ENCODE data around the gene AGO4. TPM values are rescaled to one million over a fixed set of nuclear protein-coding genes. Genes with fewer than 3 reads are reported as not detected.
"Not testable (repeated sequence)": the region's sequence is repeated elsewhere in the genome, so short reads cannot be mapped to it uniquely, and the experiment has no call there.

AGO4 gene
- total RNA-seq, 1 experiment from 2014 or later, result 6.1 TPM

GRCh38 chr1:35797380-35797779, 10.4 kb upstream of the AGO4 start:
- Histone ChIP-seq H2AFZ (ENCODE audit: low read depth, low read length, poor library complexity, severe bottlenecking) (no peak overlapping the region), H3K4me3 (replicated peaks in 1 of 2; ENCODE audit: low read depth in 1 of 2, low read length in 2 of 2) (no peak overlapping the region), H3K4me2 (ENCODE audit: low read length) (no peak overlapping the region), H3K27me3 (ENCODE audit: insufficient read depth, low read length) (no peaks in the 10 kb centered on the region), H3K79me2 (ENCODE audit: insufficient read depth, low read length) (no peaks in the 10 kb centered on the region), H3K9me2 (ENCODE audit: insufficient read depth) (no peaks in the 10 kb centered on the region), H4K20me1 (ENCODE audit: insufficient read depth) (no peaks in the 10 kb centered on the region), H3K9ac (ENCODE audit: low read length) (no peak overlapping the region), H3K4me1 (ENCODE audit: control insufficient read depth in 1 of 2, insufficient read depth in 2 of 2, low read length in 2 of 2) (no peaks in the 10 kb centered on the region), H3K27ac (ENCODE audit: low read depth, low read length) (no peak overlapping the region), H3K9me3 (ENCODE audit: control insufficient read depth in 1 of 2, insufficient read depth in 1 of 2, low read depth in 1 of 2, low read length in 2 of 2) (no peaks in the 10 kb centered on the region), H3K36me3 (ENCODE audit: control insufficient read depth in 1 of 2, insufficient read depth in 2 of 2, low read length in 2 of 2) (no peaks in the 10 kb centered on the region)
- ChIA-PET POLR2A (no interaction called here), CTCF (no interaction called here), RAD21 (ENCODE audit: low non-redundant PET in 1 of 2, low total read pairs in 2 of 2, uncharacterized antibody in 2 of 2, unreplicated experiment in 2 of 2) (no interaction called here)
- no TSS peak for BruUV-seq (replicated peaks)
- intact Hi-C loops (cut with micrococcal nuclease), result no loop called here
- TF ChIP-seq ZBTB33 (IDR thresholded peaks at IDR 0.05; ENCODE audit: extremely low read depth, insufficient replicate concordance, low read length) (no peak), TCF7L2 (IDR thresholded peaks at IDR 0.05; ENCODE audit: borderline replicate concordance, extremely low read depth, insufficient read depth, insufficient read length) (no peak), CTCF (IDR thresholded peaks at IDR 0.05 in 2 of 3, conservative IDR thresholded peaks at IDR 0.05 in 1 of 3; ENCODE audit: borderline replicate concordance in 1 of 3, insufficient read depth in 1 of 3, low read depth in 2 of 3, low read length in 2 of 3) (no peak), EZH2phosphoT487 (IDR thresholded peaks at IDR 0.05; ENCODE audit: borderline replicate concordance) (no peak), ELF1 (IDR thresholded peaks at IDR 0.05; ENCODE audit: borderline replicate concordance, low read depth) (no peak)
- ATAC-seq (no peak), DNase-seq (ENCODE audit: low read depth, low spot score) (no peak)

- H3K4me1 ChIP-seq (ENCODE audit: control insufficient read depth in 1 of 2, insufficient read depth in 2 of 2, low read length in 2 of 2); BruUV-seq (replicated peaks); H3K79me2 ChIP-seq (ENCODE audit: insufficient read depth, low read length); H3K9ac ChIP-seq (ENCODE audit: low read length); H4K20me1 ChIP-seq (ENCODE audit: insufficient read depth); POLR2A ChIA-PET; DNase-seq (ENCODE audit: low read depth, low spot score); CTCF ChIA-PET; RAD21 ChIA-PET (ENCODE audit: low non-redundant PET in 1 of 2, low total read pairs in 2 of 2, uncharacterized antibody in 2 of 2, unreplicated experiment in 2 of 2); H3K9me3 ChIP-seq (ENCODE audit: control insufficient read depth in 1 of 2, insufficient read depth in 1 of 2, low read depth in 1 of 2, low read length in 2 of 2); H3K36me3 ChIP-seq (ENCODE audit: control insufficient read depth in 1 of 2, insufficient read depth in 2 of 2, low read length in 2 of 2); H3K9me2 ChIP-seq (ENCODE audit: insufficient read depth); H3K4me2 ChIP-seq (ENCODE audit: low read length); ATAC-seq; H2AFZ ChIP-seq (ENCODE audit: low read depth, low read length, poor library complexity, severe bottlenecking); H3K4me3 ChIP-seq (replicated peaks in 1 of 2; ENCODE audit: low read depth in 1 of 2, low read length in 2 of 2); intact Hi-C loops (cut with micrococcal nuclease); H3K27me3 ChIP-seq (ENCODE audit: insufficient read depth, low read length); H3K27ac ChIP-seq (ENCODE audit: low read depth, low read length): not testable (repeated sequence)
Observed at GRCh38 chr1:35798019-35798418, 9.8 kb upstream of the AGO4 start.

GRCh38 chr1:35800167-35800887, 7.5 kb upstream of the AGO4 start:
- H2AFZ ChIP-seq (ENCODE audit: low read depth, low read length, poor library complexity, severe bottlenecking); DNase-seq (ENCODE audit: low read depth, low spot score); H3K4me3 ChIP-seq (replicated peaks in 1 of 2; ENCODE audit: low read depth in 1 of 2, low read length in 2 of 2); ATAC-seq; H3K79me2 ChIP-seq (ENCODE audit: insufficient read depth, low read length); H3K9me2 ChIP-seq (ENCODE audit: insufficient read depth); H3K27me3 ChIP-seq (ENCODE audit: insufficient read depth, low read length); H3K9ac ChIP-seq (ENCODE audit: low read length); H3K36me3 ChIP-seq (ENCODE audit: control insufficient read depth in 1 of 2, insufficient read depth in 2 of 2, low read length in 2 of 2); H4K20me1 ChIP-seq (ENCODE audit: insufficient read depth); H3K4me2 ChIP-seq (ENCODE audit: low read length); CTCF ChIA-PET; intact Hi-C loops (cut with micrococcal nuclease); POLR2A ChIA-PET; H3K27ac ChIP-seq (ENCODE audit: low read depth, low read length); H3K9me3 ChIP-seq (ENCODE audit: control insufficient read depth in 1 of 2, insufficient read depth in 1 of 2, low read depth in 1 of 2, low read length in 2 of 2); RAD21 ChIA-PET (ENCODE audit: low non-redundant PET in 1 of 2, low total read pairs in 2 of 2, uncharacterized antibody in 2 of 2, unreplicated experiment in 2 of 2); H3K4me1 ChIP-seq (ENCODE audit: control insufficient read depth in 1 of 2, insufficient read depth in 2 of 2, low read length in 2 of 2); BruUV-seq (replicated peaks): not testable (repeated sequence)
